Measurements from ENCODE around the gene MFSD6. TPM values are rescaled to one million over a fixed set of nuclear protein-coding genes. Genes with fewer than 3 reads are reported as not detected.

Gene MFSD6
- total RNA-seq, 1 experiment from 2014 or later, result 4.7 TPM

DNA sequence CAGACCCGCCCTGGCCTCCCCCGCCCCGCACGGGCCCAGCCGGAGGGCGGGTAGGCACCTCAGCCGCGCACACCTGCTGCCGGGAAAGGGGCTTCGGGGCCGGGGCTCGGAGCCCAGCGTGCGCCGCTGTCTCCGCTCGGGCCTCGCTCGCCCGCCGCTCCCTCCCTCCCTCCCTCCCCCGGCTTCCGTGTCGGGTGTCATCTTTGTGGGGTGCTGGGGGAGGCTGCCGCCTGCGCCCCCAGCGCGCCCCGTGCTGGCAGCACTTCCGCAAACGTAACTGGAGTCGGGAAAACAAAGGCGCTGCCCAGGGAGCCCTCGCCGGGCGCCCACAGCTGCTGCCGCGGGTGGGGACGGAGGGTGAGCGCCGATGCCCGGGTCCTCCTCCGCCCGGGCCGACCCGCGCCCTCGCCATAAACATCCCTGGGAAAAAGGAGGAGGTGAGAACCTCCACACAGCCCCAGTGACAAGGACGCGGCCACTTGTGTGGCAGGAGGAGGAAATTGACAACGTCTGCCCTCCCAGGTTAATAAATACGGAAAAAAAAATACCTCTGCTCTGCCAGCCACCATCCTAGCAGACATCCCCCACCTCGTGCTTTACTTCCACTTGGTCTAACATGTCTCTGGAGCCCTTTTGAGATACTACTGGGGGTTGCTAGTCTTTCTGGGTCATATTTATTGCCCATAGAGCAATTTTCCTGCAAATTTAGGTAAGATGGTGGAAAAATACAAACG, 550 bp downstream of the MFSD6 start:
- peaks cover 19% of the 10 kb centered on the region for H3K27me3 Mint-ChIP-seq (ENCODE audit: low read depth)
- CTCF ChIA-PET, result no interaction called here
- no peak overlapping the region for H3K27ac Mint-ChIP-seq
- no peaks in the 10 kb centered on the region for H3K9me3 Mint-ChIP-seq
- TF ChIP-seq RELA (CRISPR knock-in tag; IDR thresholded peaks at IDR 0.05; ENCODE audit: borderline replicate concordance) (no peak), CREB1 (CRISPR knock-in tag; IDR thresholded peaks at IDR 0.05) (no peak), ZNF263 (CRISPR knock-in tag; IDR thresholded peaks at IDR 0.05; ENCODE audit: low read depth) (0 out of 2 replicates have a peak, but pooled peaks have one; percentile 4), ZNF121 (CRISPR knock-in tag; IDR thresholded peaks at IDR 0.05) (no peak), NR2C2 (CRISPR knock-in tag; IDR thresholded peaks at IDR 0.05) (no peak), ZNF423 (CRISPR knock-in tag; IDR thresholded peaks at IDR 0.05) (peak; percentile 72), FOXK1 (CRISPR knock-in tag; IDR thresholded peaks at IDR 0.05) (0 out of 2 replicates have a peak, but pooled peaks have one; percentile 34), ZNF317 (CRISPR knock-in tag; IDR thresholded peaks at IDR 0.05; ENCODE audit: borderline replicate concordance, low read depth) (no peak), FOXP1 (CRISPR knock-in tag; IDR thresholded peaks at IDR 0.05; ENCODE audit: borderline replicate concordance) (no peak), MXD4 (CRISPR knock-in tag; IDR thresholded peaks at IDR 0.05; ENCODE audit: borderline replicate concordance) (no peak)
- TF ChIP-seq, protein P1, sequence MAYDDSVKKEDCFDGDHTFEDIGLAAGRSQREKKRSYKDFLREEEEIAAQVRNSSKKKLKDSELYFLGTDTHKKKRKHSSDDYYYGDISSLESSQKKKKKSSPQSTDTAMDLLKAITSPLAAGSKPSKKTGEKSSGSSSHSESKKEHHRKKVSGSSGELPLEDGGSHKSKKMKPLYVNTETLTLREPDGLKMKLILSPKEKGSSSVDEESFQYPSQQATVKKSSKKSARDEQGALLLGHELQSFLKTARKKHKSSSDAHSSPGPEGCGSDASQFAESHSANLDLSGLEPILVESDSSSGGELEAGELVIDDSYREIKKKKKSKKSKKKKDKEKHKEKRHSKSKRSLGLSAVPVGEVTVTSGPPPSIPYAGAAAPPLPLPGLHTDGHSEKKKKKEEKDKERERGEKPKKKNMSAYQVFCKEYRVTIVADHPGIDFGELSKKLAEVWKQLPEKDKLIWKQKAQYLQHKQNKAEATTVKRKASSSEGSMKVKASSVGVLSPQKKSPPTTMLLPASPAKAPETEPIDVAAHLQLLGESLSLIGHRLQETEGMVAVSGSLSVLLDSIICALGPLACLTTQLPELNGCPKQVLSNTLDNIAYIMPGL (CRISPR knock-in tag; IDR thresholded peaks at IDR 0.05), result peak; percentile 49; the same call in 1 of the 2 replicates
- TF ChIP-seq, protein P2, sequence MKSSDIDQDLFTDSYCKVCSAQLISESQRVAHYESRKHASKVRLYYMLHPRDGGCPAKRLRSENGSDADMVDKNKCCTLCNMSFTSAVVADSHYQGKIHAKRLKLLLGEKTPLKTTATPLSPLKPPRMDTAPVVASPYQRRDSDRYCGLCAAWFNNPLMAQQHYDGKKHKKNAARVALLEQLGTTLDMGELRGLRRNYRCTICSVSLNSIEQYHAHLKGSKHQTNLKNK (CRISPR knock-in tag; IDR thresholded peaks at IDR 0.05), result no peak
- ATAC-seq (peak; percentile 52), DNase-seq (ENCODE audit: low spot score) (peak; percentile 40)
- POLR2A ChIA-PET, result no interaction called here
- H3K4me3 Mint-ChIP-seq, result peak overlapping the region; percentile 73
- H3K4me1 Mint-ChIP-seq, result peaks cover 30% of the 10 kb centered on the region
- H3K36me3 Mint-ChIP-seq, result no peaks in the 10 kb centered on the region

DNA sequence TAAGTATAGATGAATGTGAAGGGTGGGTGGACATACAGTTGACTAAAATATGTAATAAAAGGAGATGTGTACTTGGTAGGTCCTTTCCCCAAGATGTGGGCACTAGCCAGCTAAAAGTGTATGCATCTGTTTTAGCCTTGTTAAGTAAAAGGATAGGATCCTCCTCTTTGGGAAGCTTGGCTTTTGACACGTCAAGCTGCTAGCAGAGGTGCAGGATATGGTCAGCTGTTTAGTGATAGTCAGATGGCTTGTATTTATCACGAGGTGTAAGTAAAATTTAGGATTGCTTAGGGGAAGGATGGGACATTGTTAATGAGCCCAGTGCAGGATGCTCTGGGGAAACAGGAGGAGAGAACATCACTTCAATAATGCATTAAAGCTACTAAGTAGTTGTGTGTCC, 1.5 kb downstream of the MFSD6 start:
- TF ChIP-seq, protein P3, sequence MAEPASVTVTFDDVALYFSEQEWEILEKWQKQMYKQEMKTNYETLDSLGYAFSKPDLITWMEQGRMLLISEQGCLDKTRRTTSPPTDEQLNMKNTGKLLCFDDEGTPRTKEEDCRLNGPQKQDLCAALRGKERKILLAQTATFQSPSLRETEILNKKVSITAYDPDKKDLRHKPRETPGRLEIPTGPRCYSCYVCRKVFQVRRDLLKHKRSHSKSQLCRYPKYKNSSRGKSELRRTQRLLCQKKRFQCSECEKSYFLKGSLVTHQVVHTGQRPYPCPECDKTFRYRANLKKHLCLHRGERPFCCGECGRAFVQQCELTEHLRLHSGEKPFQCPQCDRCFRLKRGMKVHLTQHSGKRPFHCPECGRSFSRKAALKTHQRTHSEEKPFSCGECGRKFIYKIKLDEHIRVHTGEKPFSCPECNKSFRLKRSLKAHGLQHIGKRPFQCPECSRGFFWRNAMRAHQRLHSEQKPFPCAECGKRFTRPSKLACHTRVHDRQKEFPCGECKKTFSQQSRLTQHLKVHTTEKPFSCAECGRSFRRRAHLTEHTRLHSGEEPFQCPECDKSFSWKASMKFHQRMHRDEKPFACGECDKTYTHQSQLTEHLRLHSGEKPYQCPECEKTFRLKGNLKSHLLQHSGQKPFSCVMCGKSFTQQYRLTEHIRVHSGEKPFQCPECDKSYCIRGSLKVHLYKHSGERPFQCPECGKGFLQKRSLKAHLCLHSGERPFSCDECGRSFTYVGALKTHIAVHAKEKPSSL (CRISPR knock-in tag; conservative IDR thresholded peaks at IDR 0.05), result no peak
- TF ChIP-seq ATF1 (CRISPR knock-in tag; IDR thresholded peaks at IDR 0.05), result no peak
- TF ChIP-seq ZNF317 (CRISPR knock-in tag; IDR thresholded peaks at IDR 0.05; ENCODE audit: borderline replicate concordance, low read depth), result no peak
- TF ChIP-seq, protein P4, sequence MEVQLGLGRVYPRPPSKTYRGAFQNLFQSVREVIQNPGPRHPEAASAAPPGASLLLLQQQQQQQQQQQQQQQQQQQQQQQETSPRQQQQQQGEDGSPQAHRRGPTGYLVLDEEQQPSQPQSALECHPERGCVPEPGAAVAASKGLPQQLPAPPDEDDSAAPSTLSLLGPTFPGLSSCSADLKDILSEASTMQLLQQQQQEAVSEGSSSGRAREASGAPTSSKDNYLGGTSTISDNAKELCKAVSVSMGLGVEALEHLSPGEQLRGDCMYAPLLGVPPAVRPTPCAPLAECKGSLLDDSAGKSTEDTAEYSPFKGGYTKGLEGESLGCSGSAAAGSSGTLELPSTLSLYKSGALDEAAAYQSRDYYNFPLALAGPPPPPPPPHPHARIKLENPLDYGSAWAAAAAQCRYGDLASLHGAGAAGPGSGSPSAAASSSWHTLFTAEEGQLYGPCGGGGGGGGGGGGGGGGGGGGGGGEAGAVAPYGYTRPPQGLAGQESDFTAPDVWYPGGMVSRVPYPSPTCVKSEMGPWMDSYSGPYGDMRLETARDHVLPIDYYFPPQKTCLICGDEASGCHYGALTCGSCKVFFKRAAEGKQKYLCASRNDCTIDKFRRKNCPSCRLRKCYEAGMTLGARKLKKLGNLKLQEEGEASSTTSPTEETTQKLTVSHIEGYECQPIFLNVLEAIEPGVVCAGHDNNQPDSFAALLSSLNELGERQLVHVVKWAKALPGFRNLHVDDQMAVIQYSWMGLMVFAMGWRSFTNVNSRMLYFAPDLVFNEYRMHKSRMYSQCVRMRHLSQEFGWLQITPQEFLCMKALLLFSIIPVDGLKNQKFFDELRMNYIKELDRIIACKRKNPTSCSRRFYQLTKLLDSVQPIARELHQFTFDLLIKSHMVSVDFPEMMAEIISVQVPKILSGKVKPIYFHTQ (CRISPR knock-in tag; IDR thresholded peaks at IDR 0.05), result no peak
- ChIA-PET CTCF (no interaction called here), POLR2A (no interaction called here)
- Mint-ChIP-seq H3K9me3 (no peaks in the 10 kb centered on the region), H3K27ac (no peak overlapping the region), H3K4me1 (peaks cover 31% of the 10 kb centered on the region), H3K4me3 (peak overlapping the region; percentile 73), H3K36me3 (no peaks in the 10 kb centered on the region), H3K27me3 (ENCODE audit: low read depth) (peaks cover 19% of the 10 kb centered on the region)
- DNase-seq (ENCODE audit: low spot score) (no peak), ATAC-seq (no peak)
